ENCODE results near the gene RNF223.
A peak's percentile ranks its signal among the peaks of the same experiment; 100 is the strongest.

RNF223 gene

DNA sequence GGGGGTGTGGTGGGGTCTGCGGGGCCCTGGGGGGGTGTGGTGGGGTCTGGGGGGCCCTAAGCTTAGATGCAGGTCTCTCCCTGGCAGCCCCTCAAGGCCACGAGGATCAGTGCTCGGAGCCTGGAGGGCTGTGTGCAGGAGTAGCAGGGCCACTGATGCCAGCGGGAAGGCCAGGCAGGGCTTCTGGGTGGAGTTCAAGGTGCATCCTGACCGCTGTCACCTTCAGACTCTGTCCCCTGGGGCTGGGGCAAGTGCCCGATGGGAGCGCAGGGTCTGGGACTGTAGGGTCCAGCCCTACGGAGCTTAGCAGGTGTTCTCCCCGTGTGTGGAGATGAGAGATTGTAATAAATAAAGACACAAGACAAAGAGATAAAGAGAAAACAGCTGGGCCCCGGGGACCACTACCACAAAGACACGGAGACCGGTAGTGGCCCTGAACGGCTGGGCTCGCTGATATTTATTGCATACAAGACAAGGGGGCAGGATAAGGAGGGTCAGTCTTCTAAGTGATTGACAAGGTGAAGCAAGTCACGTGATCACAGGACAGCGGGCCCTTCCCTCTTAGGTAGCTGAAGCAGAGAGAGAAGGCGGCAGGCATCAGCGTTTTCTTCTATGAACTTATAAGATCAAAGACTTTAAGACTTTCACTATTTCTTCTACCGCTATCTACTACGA, 8.7 kb downstream of the RNF223 start:
- TF ChIP-seq POLR2A (IDR thresholded peaks at IDR 0.05; ENCODE audit: extremely low read depth, insufficient read length) (no peak), MYC (IDR thresholded peaks at IDR 0.05; ENCODE audit: low read depth, low read length) (no peak), CTCF (IDR thresholded peaks at IDR 0.05; ENCODE audit: low read depth, low read length) (no peak)
- TF ChIP-seq, protein P1, sequence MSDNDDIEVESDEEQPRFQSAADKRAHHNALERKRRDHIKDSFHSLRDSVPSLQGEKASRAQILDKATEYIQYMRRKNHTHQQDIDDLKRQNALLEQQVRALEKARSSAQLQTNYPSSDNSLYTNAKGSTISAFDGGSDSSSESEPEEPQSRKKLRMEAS (IDR thresholded peaks at IDR 0.05; ENCODE audit: low read depth, low read length): no peak
- H3K4me3 ChIP-seq (ENCODE audit: low read depth, low read length): no peak overlapping the region
- DNase-seq (ENCODE audit: low read depth): no peak

- no peak overlapping the region for H3K4me3 ChIP-seq (ENCODE audit: low read depth, low read length)
Measured at GRCh38 chr1:1063945-1064831, 9.9 kb downstream of the RNF223 start.

DNA sequence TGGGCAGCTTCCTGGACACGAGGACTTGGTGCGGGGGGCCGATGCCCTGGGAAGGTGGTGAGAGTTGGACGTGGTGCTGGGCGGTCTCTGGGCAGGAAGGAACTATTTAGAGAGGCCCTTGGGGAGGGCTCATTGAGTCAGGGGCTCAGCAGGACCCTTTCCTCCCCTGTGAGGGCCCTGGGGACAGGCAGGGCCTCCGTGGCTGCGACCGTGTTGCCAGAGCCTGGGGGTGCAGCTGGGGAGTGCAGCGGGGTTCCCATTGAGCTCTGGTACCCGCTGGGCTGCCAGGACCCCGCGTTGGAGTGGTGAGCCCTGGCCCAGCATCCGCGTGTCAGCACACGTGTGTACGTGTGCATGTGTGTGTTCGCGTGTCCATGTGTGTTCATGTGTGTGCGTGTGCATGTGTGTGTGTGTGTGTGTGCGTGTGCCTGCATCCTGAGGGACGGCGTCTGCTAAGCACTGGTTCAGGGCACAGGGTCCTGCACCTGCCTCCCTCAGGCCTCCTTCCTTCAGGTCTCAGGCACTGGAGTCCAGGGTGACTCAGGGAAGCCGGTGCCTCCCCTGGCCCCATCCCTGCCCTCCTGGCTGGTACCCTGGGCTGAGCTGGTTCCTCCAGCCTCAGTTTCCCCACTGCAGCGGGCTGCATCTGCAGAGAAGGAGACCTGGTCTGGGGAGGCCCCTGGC, 10.7 kb downstream of the RNF223 start:
- TF ChIP-seq, protein P1 (IDR thresholded peaks at IDR 0.05; ENCODE audit: low read depth, low read length): peak; percentile 7; the same call in 1 of the 2 replicates
- TF ChIP-seq POLR2A (IDR thresholded peaks at IDR 0.05; ENCODE audit: extremely low read depth, insufficient read length) (no peak), CTCF (IDR thresholded peaks at IDR 0.05; ENCODE audit: low read depth, low read length) (no peak)
- peak; percentile 42 for DNase-seq (ENCODE audit: low read depth)
- no peak overlapping the region for H3K4me3 ChIP-seq (ENCODE audit: low read depth, low read length)

More at GRCh38 chr1:1063945-1064831, 9.9 kb downstream of the RNF223 start:
- TF ChIP-seq MYC (IDR thresholded peaks at IDR 0.05; ENCODE audit: low read depth, low read length) (no peak), CTCF (IDR thresholded peaks at IDR 0.05; ENCODE audit: low read depth, low read length) (peak; percentile 58), POLR2A (IDR thresholded peaks at IDR 0.05; ENCODE audit: extremely low read depth, insufficient read length) (no peak)
- TF ChIP-seq, protein P1 (IDR thresholded peaks at IDR 0.05; ENCODE audit: low read depth, low read length): peak; percentile 57; the same call in 1 of the 2 replicates
- DNase-seq (ENCODE audit: low read depth): peak; percentile 94

DNA sequence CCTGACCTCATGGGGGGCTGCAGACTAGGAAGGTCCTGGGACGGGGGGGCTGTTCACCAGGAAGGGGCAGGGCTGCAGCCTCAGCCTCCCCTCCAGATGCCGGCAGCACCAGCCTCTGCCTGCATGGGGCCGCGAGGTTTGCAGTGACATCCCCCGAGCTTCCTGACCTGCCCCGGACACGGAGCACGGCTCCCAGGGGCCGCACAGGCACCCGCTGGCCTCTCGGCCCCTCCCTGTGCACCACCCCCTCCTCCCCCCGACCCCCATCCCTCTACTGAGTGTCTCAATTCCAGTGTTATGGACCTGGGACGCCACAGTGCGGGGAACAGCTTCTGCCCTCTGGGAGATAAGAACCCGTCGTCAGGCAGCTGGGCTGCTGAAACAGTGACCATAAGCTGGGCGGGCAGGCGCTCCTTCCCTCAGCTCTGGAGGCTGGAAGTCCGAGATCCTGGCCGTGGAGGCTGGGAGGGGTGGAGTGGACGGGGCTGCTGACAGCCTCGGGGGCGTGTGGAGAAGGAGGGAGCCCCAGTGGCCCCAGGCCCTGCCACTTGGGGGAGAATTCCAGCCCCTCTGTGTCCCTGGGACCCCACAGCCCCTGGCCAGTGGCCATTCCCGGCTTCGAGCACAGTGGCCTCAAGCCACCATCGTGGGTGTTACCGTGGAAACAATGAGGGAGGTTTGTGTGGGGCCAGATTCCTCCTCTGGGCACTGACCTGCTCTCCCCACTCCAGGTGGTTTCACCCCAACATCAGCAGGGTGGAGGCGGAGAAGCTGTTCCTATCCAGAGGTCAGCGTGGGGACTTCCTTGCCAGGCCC, 11.6 kb downstream of the RNF223 start:
- H3K4me3 ChIP-seq (ENCODE audit: low read depth, low read length): no peak overlapping the region
- TF ChIP-seq, protein P1 (IDR thresholded peaks at IDR 0.05; ENCODE audit: low read depth, low read length): no peak
- TF ChIP-seq MYC (IDR thresholded peaks at IDR 0.05; ENCODE audit: low read depth, low read length) (no peak), POLR2A (IDR thresholded peaks at IDR 0.05; ENCODE audit: extremely low read depth, insufficient read length) (no peak), CTCF (IDR thresholded peaks at IDR 0.05; ENCODE audit: low read depth, low read length) (no peak)
- DNase-seq (ENCODE audit: low read depth): no peak

Data from NB4 (cell line).